Activated naive CD4-positive, alpha-beta T cell treated with anti-CD3 and anti-CD28 coated beads for 36 hours (primary cell): ENCODE measurements around the gene ESR2. TPM values are rescaled to one million over a fixed set of nuclear protein-coding genes. Genes with fewer than 3 reads are reported as not detected.
"Not testable (repeated sequence)": the region's sequence is repeated elsewhere in the genome, so short reads cannot be mapped to it uniquely, and the experiment has no call there.

ENCODE experiments used
- CTCF ChIA-PET: fragments of 350-600 bp; sonication (Branson Sonifier 250); formaldehyde crosslinking; loops from one replicate; lab custom pipeline; 2021; ENCODE audit warnings: antibody characterized with exemption; lab: Charles Lee
- DNase-seq: peaks from one replicate; pipeline ENCODE4 v3.0.0-alpha.2; 2020
- H3K27ac Mint-ChIP-seq: one replicate; pipeline ENCODE4 v1.8.0; 2021; ENCODE audit warnings: mild to moderate bottlenecking, mixed read lengths
- H3K27me3 Mint-ChIP-seq: one replicate; pipeline ENCODE4 v1.8.0; 2021; ENCODE audit warnings: low read depth, mixed read lengths
- H3K36me3 Mint-ChIP-seq: one replicate; pipeline ENCODE4 v1.8.0; 2021; ENCODE audit warnings: low read depth, mixed read lengths
- H3K4me1 Mint-ChIP-seq: one replicate; pipeline ENCODE4 v1.8.0; 2021; ENCODE audit warnings: low read depth, mixed read lengths
- H3K4me3 Mint-ChIP-seq: one replicate; pipeline ENCODE4 v1.8.0; 2021; ENCODE audit warnings: mild to moderate bottlenecking, moderate library complexity, mixed read lengths
- H3K9me3 Mint-ChIP-seq: one replicate; pipeline ENCODE4 v1.8.0; 2021; ENCODE audit warnings: mixed read lengths
- intact Hi-C: fragments of 100-400 bp; cut with micrococcal nuclease; formaldehyde crosslinking; loops from one replicate; pipeline ENCODE4 v1.15.1; 2023
- microRNA-seq: library from miRNA; unstranded; fragments of <30 nt; microRNA quantifications from one replicate; pipeline ENCODE4 v1.2.0, GENCODE V29; 2022; ENCODE audit warnings: borderline microRNAs expressed, borderline replicate concordance
- total RNA-seq, 2 experiments: library from RNA; stranded (reverse); gene quantifications; one replicate each; pipeline ENCODE4 v1.2.3, GENCODE V29; 2021

ESR2 gene
- total RNA-seq, 2 experiments from 2014 or later = 0.27 to 0.43 TPM

DNA sequence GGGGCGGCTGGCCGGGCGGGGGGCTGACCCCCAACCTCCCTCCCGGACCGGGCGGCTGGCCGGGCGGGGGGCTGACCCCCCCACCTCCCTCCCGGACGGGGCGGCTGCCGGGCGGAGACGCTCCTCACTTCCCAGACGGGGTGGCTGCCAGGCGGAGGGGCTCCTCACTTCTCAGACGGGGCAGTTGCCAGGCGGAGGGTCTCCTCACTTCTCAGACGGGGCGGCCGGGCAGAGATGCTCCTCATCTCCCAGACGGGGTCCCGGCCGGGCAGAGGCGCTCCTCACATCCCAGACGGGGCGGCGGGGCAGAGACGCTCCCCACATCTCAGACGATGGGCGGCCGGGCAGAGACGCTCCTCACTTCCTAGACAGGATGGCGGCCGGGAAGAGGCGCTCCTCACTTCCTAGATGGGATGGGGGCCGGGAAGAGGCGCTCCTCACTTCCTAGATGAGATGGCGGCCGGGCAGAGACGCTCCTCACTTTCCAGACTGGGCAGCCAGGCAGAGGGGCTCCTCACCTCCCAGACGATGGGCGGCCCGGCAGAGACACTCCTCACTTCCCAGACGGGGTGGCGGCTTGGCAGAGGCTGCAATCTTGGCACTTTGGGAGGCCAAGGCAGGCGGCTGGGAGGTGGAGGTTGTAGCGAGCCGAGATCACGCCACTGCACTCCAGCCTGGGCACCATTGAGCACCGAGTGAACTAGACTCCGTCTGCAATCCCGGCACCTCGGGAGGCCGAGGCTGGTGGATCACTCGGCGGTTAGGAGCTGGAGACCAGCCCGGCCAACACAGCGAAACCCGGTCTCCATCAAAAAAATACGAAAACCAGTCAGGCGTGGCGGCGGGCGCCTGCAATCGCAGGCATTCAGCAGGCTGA, 256.1 kb downstream of the ESR2 start:
- H3K9me3 Mint-ChIP-seq, H3K27me3 Mint-ChIP-seq, H3K27ac Mint-ChIP-seq, H3K4me3 Mint-ChIP-seq, intact Hi-C loops, DNase-seq, CTCF ChIA-PET, H3K4me1 Mint-ChIP-seq: not testable (repeated sequence)
- peaks cover 23% of the 10 kb centered on the region for H3K36me3 Mint-ChIP-seq

DNA sequence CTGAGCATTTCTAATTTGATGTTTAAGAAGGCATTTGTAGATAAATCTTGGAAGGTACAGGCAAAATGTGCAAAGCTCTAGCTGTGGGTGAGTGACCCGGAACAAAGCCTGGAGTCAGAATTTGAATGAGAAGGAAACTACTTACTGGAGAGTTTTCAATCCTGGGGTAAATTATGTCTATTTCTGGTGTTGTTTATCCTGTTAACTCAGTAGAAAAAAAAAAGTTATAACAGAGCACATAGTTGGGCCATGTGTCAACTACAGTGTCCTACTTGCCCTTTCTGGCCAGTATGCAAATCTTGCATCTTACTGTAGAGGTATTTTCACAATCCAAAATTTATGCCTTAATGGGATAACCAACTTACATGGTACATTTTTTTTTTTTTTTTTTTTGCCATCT, 259.0 kb downstream of the ESR2 start:
- CTCF ChIA-PET = no interaction called here
- Mint-ChIP-seq H3K27me3 (no peaks in the 10 kb centered on the region), H3K4me1 (no peaks in the 10 kb centered on the region), H3K4me3 (no peak overlapping the region), H3K27ac (no peak overlapping the region), H3K36me3 (peaks cover 24% of the 10 kb centered on the region), H3K9me3 (no peaks in the 10 kb centered on the region)
- intact Hi-C loops = no loop called here
- no peak for DNase-seq

Small RNAs within 50 kb of the gene (microRNA-seq; reads per million reads assigned to microRNA genes)
- not detected for gene MIR548H1

Other genes with a start within 250 kb of the ESR2 start
- 100 to 1,000 TPM; 240 to 247 TPM for gene MTHFD1, start 94.0 kb upstream of the ESR2 start, total RNA-seq
- under 1 TPM; 0.57 to 0.69 TPM for gene AKAP5, start 171.1 kb upstream of the ESR2 start, total RNA-seq
- gene ZBTB25, start 209.5 kb upstream of the ESR2 start, total RNA-seq = 10 to 100 TPM; 22.6 to 23.5 TPM
- 10 to 100 TPM; 21.3 to 23.4 TPM for gene ZBTB1, start 210.4 kb upstream of the ESR2 start, total RNA-seq
- 1 to 10 TPM; 4.1 to 5.1 TPM for gene HSPA2, start 246.4 kb upstream of the ESR2 start, total RNA-seq